Stimulated activated CD8-positive, alpha-beta memory T cell treated with anti-CD3 and anti-CD28 coated beads, Interleukin-4, amount 100 ng/mL, for 4 hours (primary cell): ENCODE measurements around the gene RAD51B.

ENCODE experiments used
- DNase-seq, 2 donors: peaks; one replicate each; pipeline ENCODE4 v3.0.0-alpha.2; 2020; ENCODE audit warnings: low read depth in 2 of 2, low spot score in 1 of 2

Gene RAD51B

GRCh38 chr14:68355415-68355814 is 535.8 kb downstream of the RAD51B start:
- DNase-seq = no peak

GRCh38 chr14:68357777-68358176 is 538.2 kb downstream of the RAD51B start:
- DNase-seq = no peak

GRCh38 chr14:68358500-68358899 is 538.9 kb downstream of the RAD51B start:
- DNase-seq = no peak

GRCh38 chr14:68359022-68359836 is 539.6 kb downstream of the RAD51B start:
- no peak for DNase-seq

GRCh38 chr14:68359837-68360552 is 540.4 kb downstream of the RAD51B start:
- no peak for DNase-seq

GRCh38 chr14:68361231-68361630 is 541.7 kb downstream of the RAD51B start:
- DNase-seq = no peak

- no peak for DNase-seq
Observed at GRCh38 chr14:68362846-68363245, 543.3 kb downstream of the RAD51B start.

GRCh38 chr14:68363466-68363842 is 543.9 kb downstream of the RAD51B start:
- no peak for DNase-seq

GRCh38 chr14:68363843-68364767 is 544.5 kb downstream of the RAD51B start:
- no peak for DNase-seq

- no peak for DNase-seq
Observed at GRCh38 chr14:68364792-68365192, 545.2 kb downstream of the RAD51B start.

GRCh38 chr14:68365228-68365627 is 545.6 kb downstream of the RAD51B start:
- no peak for DNase-seq

GRCh38 chr14:68366656-68367055 is 547.1 kb downstream of the RAD51B start:
- no peak for DNase-seq

GRCh38 chr14:68367536-68367935 is 548.0 kb downstream of the RAD51B start:
- DNase-seq = no peak

GRCh38 chr14:68368850-68369249 is 549.3 kb downstream of the RAD51B start:
- DNase-seq = no peak

GRCh38 chr14:68369281-68370056 is 549.9 kb downstream of the RAD51B start:
- DNase-seq = no peak

GRCh38 chr14:68370057-68370360 is 550.4 kb downstream of the RAD51B start:
- no peak for DNase-seq

GRCh38 chr14:68372368-68372767 is 552.8 kb downstream of the RAD51B start:
- no peak for DNase-seq

GRCh38 chr14:68373124-68373646 is 553.6 kb downstream of the RAD51B start:
- DNase-seq = no peak

- no peak for DNase-seq
Observed at GRCh38 chr14:68373847-68374444, 554.4 kb downstream of the RAD51B start.

- no peak for DNase-seq
Observed at GRCh38 chr14:68374682-68375081, 555.1 kb downstream of the RAD51B start.
